Aorta (tissue), 5 donors: ENCODE results near the gene TPST1. TPM values are rescaled to one million over a fixed set of nuclear protein-coding genes. Genes with fewer than 3 reads are reported as not detected.
"Not testable (repeated sequence)": the region's sequence is repeated elsewhere in the genome, so short reads cannot be mapped to it uniquely, and the experiment has no call there.

ENCODE experiments used
- ATAC-seq: fragments of 200-7000 bp; cut with Tn5 transposase; one replicate; pipeline ENCODE4 v1.9.1; 2022; ENCODE audit warnings: moderate library complexity; ENCODE audit not compliant: low FRiP score
- DNase-seq, 2 donors: peaks; one replicate each; pipeline ENCODE4 v3.0.0-alpha.2; 2020
- H3K27ac ChIP-seq, 2 donors: one replicate each; pipeline ENCODE4 v1.5.1; 2013; ENCODE audit warnings: low read length in 2 of 2, mild to moderate bottlenecking in 2 of 2, moderate library complexity in 2 of 2, control low read depth in 1 of 2, inconsistent platforms in 1 of 2, low read depth in 1 of 2
- H3K27me3 ChIP-seq, 2 donors: one replicate each; pipeline ENCODE4 v1.6.1; 2013; ENCODE audit warnings: control low read depth in 1 of 2, low read length in 1 of 2, mild to moderate bottlenecking in 1 of 2, moderate library complexity in 1 of 2; ENCODE audit not compliant: insufficient read depth in 2 of 2, control insufficient read depth in 1 of 2
- H3K36me3 ChIP-seq, 2 donors: one replicate each; pipeline ENCODE4 v1.6.1; 2013; ENCODE audit warnings: control low read depth in 1 of 2, low read length in 1 of 2, mild to moderate bottlenecking in 1 of 2; ENCODE audit not compliant: insufficient read depth in 2 of 2, control insufficient read depth in 1 of 2
- H3K4me1 ChIP-seq, 2 donors: one replicate each; pipeline ENCODE4 v1.6.1; 2013; ENCODE audit warnings: low read length in 2 of 2, control low read depth in 1 of 2, mild to moderate bottlenecking in 1 of 2, moderate library complexity in 1 of 2; ENCODE audit not compliant: insufficient read depth in 2 of 2, control insufficient read depth in 1 of 2
- H3K4me3 ChIP-seq, 2 donors: one replicate each; pipeline ENCODE4 v1.5.1; 2013; ENCODE audit warnings: low read length in 2 of 2, control low read depth in 1 of 2, mild to moderate bottlenecking in 1 of 2
- H3K9me3 ChIP-seq: one replicate; pipeline ENCODE4 v1.6.1; 2013; ENCODE audit warnings: mild to moderate bottlenecking, low read length; ENCODE audit not compliant: control insufficient read depth
- WGBS, 2 donors: extraction: QIAGEN DNeasy Blood & Tissue Kit; methylation state at CpG; one replicate each; pipeline ENCODE4 v1.1.7; 2013; 5-methylcytosine and 5-hydroxymethylcytosine counted together
- intact Hi-C, 2 donors: fragments of 100-400 bp; cut with DNase I; formaldehyde crosslinking; loops; one replicate each; pipeline versions ENCODE4 v1.14.2 to v1.15.0; 2022
- polyA plus RNA-seq, 2 donors: library from polyadenylated mRNA; stranded (reverse); fragments of 200-250 nt; gene quantifications; one replicate each; pipeline ENCODE4 v1.2.3, GENCODE V29; 2013
- total RNA-seq, 2 donors: library from RNA; stranded (reverse); fragmentation: NEBNext Ultra II Directional; extraction: Animal tissue kit (Norgen Biotek cat#: 25700); gene quantifications; one replicate each; pipeline ENCODE4 v1.2.1, GENCODE V29; 2021
- donor health status: healthy with polysubstance abuse.
- donor health status: Bipolar disorder and iron deficiency.
- donor health status: DM: no; HTN: no; CAD: no.
- donor health status: DM: no; HTN: no; CAD: no.
- donor health status: DM: yes; HTN: yes; CAD: no.

The TPST1 gene
- total and polyA plus RNA-seq, 4 donors = 7.1 to 38.8 (median 16.2) TPM

- WGBS, 2 donors = 32 to 36% methylated on average over 3 of the region's 3 CpGs
- H3K9me3 ChIP-seq, intact Hi-C loops, ATAC-seq, H3K4me3 ChIP-seq, DNase-seq, H3K27me3 ChIP-seq, H3K4me1 ChIP-seq, H3K36me3 ChIP-seq, H3K27ac ChIP-seq: not testable (repeated sequence)
Measured at GRCh38 chr7:66395128-66395571, 190.0 kb downstream of the TPST1 start.

GRCh38 chr7:66396052-66396451, 190.9 kb downstream of the TPST1 start:
- H3K4me3 ChIP-seq, H3K27ac ChIP-seq, DNase-seq, H3K4me1 ChIP-seq, H3K27me3 ChIP-seq, intact Hi-C loops, ATAC-seq, H3K36me3 ChIP-seq, H3K9me3 ChIP-seq: not testable (repeated sequence)
- WGBS, 2 donors = 95 to 96% methylated on average over 3 of the region's 3 CpGs

- intact Hi-C loops, H3K36me3 ChIP-seq, H3K27me3 ChIP-seq, H3K9me3 ChIP-seq, ATAC-seq, H3K4me1 ChIP-seq, H3K4me3 ChIP-seq, DNase-seq, H3K27ac ChIP-seq: not testable (repeated sequence)
- WGBS, 2 donors = 86 to 88% methylated on average over 5 of the region's 5 CpGs
Measured at GRCh38 chr7:66398841-66399240, 193.7 kb downstream of the TPST1 start.

- Histone ChIP-seq H3K27me3 (no peaks in the 10 kb centered on the region), H3K4me1 (no peaks in the 10 kb centered on the region), H3K9me3 (peaks cover 1% of the 10 kb centered on the region), H3K27ac (no peak overlapping the region), H3K4me3 (no peak overlapping the region), H3K36me3 (no peaks in the 10 kb centered on the region)
- ATAC-seq (no peak), DNase-seq (no peak)
- intact Hi-C loops = no loop called here
Measured at GRCh38 chr7:66399566-66399965, 194.4 kb downstream of the TPST1 start.

GRCh38 chr7:66400400-66400799, 195.3 kb downstream of the TPST1 start:
- ATAC-seq (no peak), DNase-seq (no peak)
- Histone ChIP-seq H3K4me3 (no peak overlapping the region), H3K4me1 (no peaks in the 10 kb centered on the region), H3K36me3 (no peaks in the 10 kb centered on the region), H3K9me3 (peaks cover 1% of the 10 kb centered on the region), H3K27me3 (no peaks in the 10 kb centered on the region), H3K27ac (no peak overlapping the region)
- WGBS, 2 donors = 83 to 90% methylated on average over 3 of the region's 3 CpGs
- intact Hi-C loops = no loop called here

GRCh38 chr7:66401126-66401525, 196.0 kb downstream of the TPST1 start:
- intact Hi-C loops, H3K4me1 ChIP-seq, ATAC-seq, H3K27me3 ChIP-seq, H3K27ac ChIP-seq, H3K36me3 ChIP-seq, H3K9me3 ChIP-seq, DNase-seq, H3K4me3 ChIP-seq: not testable (repeated sequence)
- WGBS, 2 donors = 96 to 98% methylated on average over 4 of the region's 4 CpGs

- WGBS, 2 donors = 97% methylated on average over 3 of the region's 3 CpGs
- ATAC-seq, H3K36me3 ChIP-seq, H3K27ac ChIP-seq, H3K4me1 ChIP-seq, intact Hi-C loops, DNase-seq, H3K27me3 ChIP-seq, H3K9me3 ChIP-seq, H3K4me3 ChIP-seq: not testable (repeated sequence)
Measured at GRCh38 chr7:66401932-66402331, 196.8 kb downstream of the TPST1 start.

- ATAC-seq = no peak
- DNase-seq = no peak
- WGBS, 2 donors = 96 to 99% methylated on average over 4 of the region's 4 CpGs
- intact Hi-C loops = no loop called here
- Histone ChIP-seq H3K27me3 (no peaks in the 10 kb centered on the region), H3K4me1 (no peaks in the 10 kb centered on the region), H3K9me3 (peaks cover 1% of the 10 kb centered on the region), H3K4me3 (no peak overlapping the region), H3K27ac (no peak overlapping the region), H3K36me3 (no peaks in the 10 kb centered on the region)
Measured at GRCh38 chr7:66403564-66403963, 198.4 kb downstream of the TPST1 start.

GRCh38 chr7:66409493-66409892, 204.4 kb downstream of the TPST1 start:
- H3K27me3 ChIP-seq = no peaks in the 10 kb centered on the region
- no peaks in the 10 kb centered on the region for H3K4me1 ChIP-seq
- 69 to 73% methylated on average over 4 of the region's 4 CpGs for WGBS, 2 donors
- ATAC-seq = no peak
- intact Hi-C loops = no loop called here
- H3K9me3 ChIP-seq = no peaks in the 10 kb centered on the region
- no peaks in the 10 kb centered on the region for H3K36me3 ChIP-seq
- no peak overlapping the region for H3K27ac ChIP-seq
- H3K4me3 ChIP-seq = no peak overlapping the region
- DNase-seq = no peak
